Neural progenitor cell (in vitro differentiated cells): ENCODE data around the gene DYSF. TPM values are rescaled to one million over a fixed set of nuclear protein-coding genes. Genes with fewer than 3 reads are reported as not detected.

ENCODE experiments used
- DNase-seq: peaks from one replicate; pipeline ENCODE4 v3.0.0-alpha.2; 2016; ENCODE audit warnings: low spot score
- H2AFZ ChIP-seq: fragments of 200-600 bp; sonication (generic); replicated peaks from 2 replicates; pipeline ENCODE4 v1.6.1; 2016; ENCODE audit warnings: antibody characterized with exemption
- H3F3A ChIP-seq: fragments of 200-600 bp; sonication (generic); 2 replicates; pipeline ENCODE4 v1.6.1; 2016; ENCODE audit warnings: antibody characterized with exemption, low read depth
- H3K27ac ChIP-seq: fragments of 200-600 bp; sonication (generic); 2 replicates; pipeline ENCODE4 v1.5.1; 2016; ENCODE audit warnings: mild to moderate bottlenecking
- H3K27me3 ChIP-seq: fragments of 200-600 bp; sonication (generic); 2 replicates; pipeline ENCODE4 v1.6.1; 2016; ENCODE audit warnings: mild to moderate bottlenecking, moderate library complexity
- H3K36me3 ChIP-seq: fragments of 200-600 bp; sonication (generic); 2 replicates; pipeline ENCODE4 v1.5.1; 2016
- H3K4me1 ChIP-seq: fragments of 200-600 bp; sonication (generic); 2 replicates; pipeline ENCODE4 v1.6.1; 2016; ENCODE audit warnings: mixed run types
- H3K4me2 ChIP-seq: fragments of 200-600 bp; sonication (generic); 2 replicates; pipeline ENCODE4 v1.6.1; 2016
- H3K4me3 ChIP-seq: fragments of 200-600 bp; sonication (generic); 2 replicates; pipeline ENCODE4 v1.5.1; 2016
- H3K79me2 ChIP-seq: fragments of 200-600 bp; sonication (generic); 2 replicates; pipeline ENCODE4 v1.6.1; 2016; ENCODE audit warnings: low read depth
- H3K9ac ChIP-seq: fragments of 200-600 bp; sonication (generic); 2 replicates; pipeline ENCODE4 v1.6.1; 2016
- H3K9me3 ChIP-seq: fragments of 200-600 bp; sonication (generic); 2 replicates; pipeline ENCODE4 v1.5.1; 2016; ENCODE audit warnings: low read depth
- H4K20me1 ChIP-seq: fragments of 200-600 bp; sonication (generic); 2 replicates; pipeline ENCODE4 v1.6.1; 2016; ENCODE audit warnings: low read depth
- H3K27ac Mint-ChIP-seq: 3 replicates; pipeline ENCODE4 v1.8.0; 2021; ENCODE audit warnings: mixed read lengths
- H3K27me3 Mint-ChIP-seq: 2 replicates; pipeline ENCODE4 v1.8.0; 2022; ENCODE audit warnings: low read depth, mild to moderate bottlenecking, inconsistent platforms, moderate library complexity, mixed read lengths; ENCODE audit not compliant: insufficient read depth
- H3K36me3 Mint-ChIP-seq: 3 replicates; pipeline ENCODE4 v1.8.0; 2021; ENCODE audit warnings: mixed read lengths
- H3K4me1 Mint-ChIP-seq: 3 replicates; pipeline ENCODE4 v1.8.0; 2021; ENCODE audit warnings: mixed read lengths
- H3K4me3 Mint-ChIP-seq: 3 replicates; pipeline ENCODE4 v1.8.0; 2021; ENCODE audit warnings: mild to moderate bottlenecking, moderate library complexity, mixed read lengths
- H3K9me3 Mint-ChIP-seq: 3 replicates; pipeline ENCODE4 v1.8.0; 2020; ENCODE audit warnings: mixed read lengths
- CTCF ChIP-seq: fragments of 200-600 bp; sonication (generic); IDR thresholded peaks from 2 replicates; pipeline ENCODE4 v1.5.1; 2017; ENCODE audit warnings: antibody characterized with exemption, mild to moderate bottlenecking
- EZH2 ChIP-seq: fragments of 200-600 bp; sonication (generic); IDR thresholded peaks from 2 replicates; pipeline ENCODE4 v1.6.1; 2017; ENCODE audit warnings: antibody characterized with exemption, mild to moderate bottlenecking, moderate library complexity
- EZH2phosphoT487 ChIP-seq: fragments of 200-600 bp; sonication (generic); IDR thresholded peaks from 2 replicates; pipeline ENCODE4 v1.6.1; 2017; ENCODE audit warnings: antibody characterized with exemption
- total RNA-seq: library from RNA; depleted of rRNA; stranded (reverse); fragments of >200 nt; gene quantifications from 2 replicates; pipeline ENCODE4 v1.2.3, GENCODE V29; 2015; ENCODE audit warnings: low replicate concordance

DYSF gene
- total RNA-seq, 1 donor from 2014 or later, result 0.39 TPM

GRCh38 chr2:71612581-71613402 is 159.4 kb downstream of the DYSF start:
- no peaks in the 10 kb centered on the region for H4K20me1 ChIP-seq
- no peak overlapping the region for H3K27ac ChIP-seq
- no peak for TF ChIP-seq EZH2phosphoT487
- no peak for TF ChIP-seq CTCF
- TF ChIP-seq EZH2, result no peak
- H3K9ac ChIP-seq, result no peak overlapping the region
- H3K36me3 ChIP-seq, result no peaks in the 10 kb centered on the region
- Mint-ChIP-seq H3K27me3 (peaks cover 7% of the 10 kb centered on the region), H3K4me1 (peaks cover 4% of the 10 kb centered on the region), H3K4me3 (no peak overlapping the region), H3K9me3 (no peaks in the 10 kb centered on the region), H3K36me3 (no peaks in the 10 kb centered on the region), H3K27ac (no peak overlapping the region)
- no peaks in the 10 kb centered on the region for H3K9me3 ChIP-seq
- H3K79me2 ChIP-seq, result no peaks in the 10 kb centered on the region
- no peak overlapping the region for H3K4me3 ChIP-seq
- no peak for DNase-seq
- H3K4me1 ChIP-seq, result no peaks in the 10 kb centered on the region
- no peaks in the 10 kb centered on the region for H3F3A ChIP-seq
- no peaks in the 10 kb centered on the region for H3K27me3 ChIP-seq
- H3K4me2 ChIP-seq, result no peak overlapping the region
- H2AFZ ChIP-seq, result no peak overlapping the region

DNA sequence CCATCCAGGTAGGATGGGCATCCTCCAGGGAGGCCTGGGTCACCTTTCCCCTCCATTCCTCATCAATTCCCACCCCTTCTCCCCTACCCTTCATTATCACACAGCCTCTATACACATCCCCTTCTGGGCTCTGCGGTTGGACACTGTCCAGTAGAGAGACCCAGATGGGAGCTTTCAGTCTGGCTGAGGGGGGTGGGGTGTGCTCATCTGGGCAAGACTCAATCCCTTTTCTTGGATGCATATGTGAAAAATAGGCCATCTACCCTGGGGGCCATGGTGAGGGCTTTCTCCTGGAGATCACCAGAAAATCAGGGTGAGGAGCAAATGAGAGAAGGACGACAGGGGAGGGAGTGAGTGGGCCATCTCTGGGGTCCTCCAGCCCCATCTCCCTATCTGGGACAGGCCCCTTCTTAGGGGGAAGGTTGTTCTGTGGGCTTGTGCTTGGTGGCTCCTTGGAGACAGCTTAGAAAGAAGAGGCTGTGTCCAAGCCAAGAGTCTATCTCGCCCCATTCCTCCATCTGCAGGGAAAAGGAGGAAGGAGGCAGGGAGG is 160.1 kb downstream of the DYSF start:
- no peak overlapping the region for H3K9ac ChIP-seq
- H3K9me3 ChIP-seq, result no peaks in the 10 kb centered on the region
- no peak for DNase-seq
- no peaks in the 10 kb centered on the region for H3K36me3 Mint-ChIP-seq
- no peaks in the 10 kb centered on the region for H3F3A ChIP-seq
- no peak overlapping the region for H3K4me3 ChIP-seq
- H3K27me3 ChIP-seq, result no peaks in the 10 kb centered on the region
- H2AFZ ChIP-seq, result no peak overlapping the region
- peaks cover 4% of the 10 kb centered on the region for H3K4me1 Mint-ChIP-seq
- TF ChIP-seq EZH2phosphoT487, result no peak
- TF ChIP-seq EZH2, result no peak
- no peak for TF ChIP-seq CTCF
- no peaks in the 10 kb centered on the region for H3K79me2 ChIP-seq
- H3K4me3 Mint-ChIP-seq, result no peak overlapping the region
- no peaks in the 10 kb centered on the region for H3K4me1 ChIP-seq
- no peak overlapping the region for H3K27ac ChIP-seq
- peaks cover 7% of the 10 kb centered on the region for H3K27me3 Mint-ChIP-seq
- no peak overlapping the region for H3K4me2 ChIP-seq
- H4K20me1 ChIP-seq, result no peaks in the 10 kb centered on the region
- no peaks in the 10 kb centered on the region for H3K9me3 Mint-ChIP-seq
- H3K27ac Mint-ChIP-seq, result no peak overlapping the region
- H3K36me3 ChIP-seq, result no peaks in the 10 kb centered on the region

DNA sequence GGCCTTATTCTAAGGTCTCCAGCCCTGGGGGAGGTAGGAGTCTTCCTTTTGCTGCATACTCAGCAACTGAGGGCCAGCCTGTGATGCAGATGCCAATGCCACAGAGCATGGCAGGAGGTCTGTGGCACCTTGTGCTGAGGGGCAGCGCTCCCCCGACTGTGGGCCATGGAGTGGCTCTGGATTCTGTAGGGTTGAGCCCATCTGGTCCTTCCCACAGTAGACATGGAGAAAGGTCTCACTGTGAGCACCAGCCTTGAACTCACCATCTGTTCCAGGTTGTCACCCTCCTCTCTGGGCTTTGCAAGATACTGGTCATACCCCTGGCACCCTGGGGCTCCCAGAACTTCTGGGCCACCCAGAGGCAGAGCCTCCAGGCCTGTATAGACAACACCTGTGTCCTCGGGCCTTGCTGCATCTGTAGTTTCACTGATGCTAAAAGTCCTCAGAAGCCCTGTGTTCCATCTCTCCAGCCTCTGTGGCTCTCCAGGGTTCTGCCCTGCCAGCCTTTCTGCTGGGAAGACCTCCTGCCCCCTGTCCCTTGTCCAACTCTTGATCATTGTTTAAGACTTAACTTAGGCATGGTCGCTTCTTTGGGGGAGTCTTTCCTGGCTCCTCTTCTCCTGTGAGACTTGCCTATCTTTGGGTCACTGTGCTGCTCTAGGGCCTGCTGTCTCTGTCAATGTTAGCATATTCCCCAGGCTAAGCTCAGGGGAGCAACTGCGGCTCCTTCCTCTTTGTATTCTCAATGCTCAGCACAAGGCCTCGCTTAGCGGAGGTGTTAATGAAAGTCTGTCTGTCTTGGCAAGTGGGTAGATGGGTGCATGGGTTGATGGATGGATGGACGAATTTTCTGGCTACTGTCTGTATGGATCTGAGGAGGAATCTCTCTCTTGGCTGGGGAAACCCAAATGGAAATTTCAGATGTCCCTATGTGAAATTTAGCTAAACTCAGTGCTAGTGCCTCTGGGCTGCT is 160.9 kb downstream of the DYSF start:
- no peaks in the 10 kb centered on the region for H3K79me2 ChIP-seq
- H3K27ac ChIP-seq, result no peak overlapping the region
- no peaks in the 10 kb centered on the region for H3K36me3 ChIP-seq
- H4K20me1 ChIP-seq, result no peaks in the 10 kb centered on the region
- Mint-ChIP-seq H3K27me3 (peaks cover 7% of the 10 kb centered on the region), H3K4me1 (peaks cover 4% of the 10 kb centered on the region), H3K27ac (no peak overlapping the region), H3K36me3 (no peaks in the 10 kb centered on the region), H3K9me3 (no peaks in the 10 kb centered on the region), H3K4me3 (no peak overlapping the region)
- H3K4me1 ChIP-seq, result no peaks in the 10 kb centered on the region
- no peak for DNase-seq
- no peak overlapping the region for H3K9ac ChIP-seq
- no peaks in the 10 kb centered on the region for H3K27me3 ChIP-seq
- no peaks in the 10 kb centered on the region for H3K9me3 ChIP-seq
- no peak overlapping the region for H2AFZ ChIP-seq
- no peak overlapping the region for H3K4me2 ChIP-seq
- H3K4me3 ChIP-seq, result no peak overlapping the region
- H3F3A ChIP-seq, result no peaks in the 10 kb centered on the region
- TF ChIP-seq EZH2phosphoT487 (no peak), CTCF (no peak), EZH2 (no peak)
